NCI-H446 (cell line): ENCODE data around the gene TIMM17A.

ENCODE experiments used
- DNase-seq, 2 experiments: peaks; one replicate each; lab custom pipeline; 2025; lab: John Stamatoyannopoulos, UW

Gene TIMM17A

GRCh38 chr1:201955009-201955728 is at the start of gene TIMM17A:
TSS of gene TIMM17A (plus strand) at chr1:201955503. CDS start at chr1:201955527, 24 bp downstream.
- peak; percentile 98 to 99 for DNase-seq

GRCh38 chr1:201906336-201906735 is 49.0 kb upstream of the TIMM17A start:
- DNase-seq: no peak

- DNase-seq: no peak
Observed at GRCh38 chr1:201907621-201908020, 47.7 kb upstream of the TIMM17A start.

- no peak for DNase-seq
Observed at GRCh38 chr1:201911826-201912571, 43.3 kb upstream of the TIMM17A start.

GRCh38 chr1:201912832-201913231 is 42.5 kb upstream of the TIMM17A start:
- DNase-seq: no peak

- no peak for DNase-seq
Observed at GRCh38 chr1:201914456-201915235, 40.7 kb upstream of the TIMM17A start.

- DNase-seq: no peak
Observed at GRCh38 chr1:201916649-201917249, 38.6 kb upstream of the TIMM17A start.

GRCh38 chr1:201917362-201918033 is 37.8 kb upstream of the TIMM17A start:
- no peak for DNase-seq

- no peak for DNase-seq
Observed at GRCh38 chr1:201918343-201918742, 37.0 kb upstream of the TIMM17A start.

- no peak for DNase-seq
Observed at GRCh38 chr1:201921952-201922558, 33.2 kb upstream of the TIMM17A start.

- no peak for DNase-seq
Observed at GRCh38 chr1:201925301-201925567, 30.1 kb upstream of the TIMM17A start.

- peak; percentile 34 to 85 for DNase-seq
Observed at GRCh38 chr1:201925981-201926645, 29.2 kb upstream of the TIMM17A start.

GRCh38 chr1:201928266-201928665 is 27.0 kb upstream of the TIMM17A start:
- no peak for DNase-seq

GRCh38 chr1:201930137-201930536 is 25.2 kb upstream of the TIMM17A start:
- DNase-seq: no peak

- DNase-seq: no peak
Observed at GRCh38 chr1:201930803-201931202, 24.5 kb upstream of the TIMM17A start.

- no peak for DNase-seq
Observed at GRCh38 chr1:201933840-201934430, 21.4 kb upstream of the TIMM17A start.

GRCh38 chr1:201937624-201938213 is 17.6 kb upstream of the TIMM17A start:
- no peak for DNase-seq

- no peak for DNase-seq
Observed at GRCh38 chr1:201938440-201939035, 16.8 kb upstream of the TIMM17A start.

- DNase-seq: no peak
Observed at GRCh38 chr1:201939148-201939547, 16.2 kb upstream of the TIMM17A start.

GRCh38 chr1:201939574-201939973 is 15.7 kb upstream of the TIMM17A start:
- DNase-seq: no peak
